HG03469 (cell line): ENCODE results near the gene KLC1.
"Not testable (repeated sequence)": the region's sequence is repeated elsewhere in the genome, so short reads cannot be mapped to it uniquely, and the experiment has no call there.

Source experiments
- ATAC-seq: cut with Tn5 transposase; IDR thresholded peaks from one replicate; pipeline ENCODE4 v1.9.1; 2021; ENCODE audit warnings: mild to moderate bottlenecking, moderate library complexity, moderate number of reproducible peaks; ENCODE audit not compliant: unreplicated experiment

KLC1 gene

DNA sequence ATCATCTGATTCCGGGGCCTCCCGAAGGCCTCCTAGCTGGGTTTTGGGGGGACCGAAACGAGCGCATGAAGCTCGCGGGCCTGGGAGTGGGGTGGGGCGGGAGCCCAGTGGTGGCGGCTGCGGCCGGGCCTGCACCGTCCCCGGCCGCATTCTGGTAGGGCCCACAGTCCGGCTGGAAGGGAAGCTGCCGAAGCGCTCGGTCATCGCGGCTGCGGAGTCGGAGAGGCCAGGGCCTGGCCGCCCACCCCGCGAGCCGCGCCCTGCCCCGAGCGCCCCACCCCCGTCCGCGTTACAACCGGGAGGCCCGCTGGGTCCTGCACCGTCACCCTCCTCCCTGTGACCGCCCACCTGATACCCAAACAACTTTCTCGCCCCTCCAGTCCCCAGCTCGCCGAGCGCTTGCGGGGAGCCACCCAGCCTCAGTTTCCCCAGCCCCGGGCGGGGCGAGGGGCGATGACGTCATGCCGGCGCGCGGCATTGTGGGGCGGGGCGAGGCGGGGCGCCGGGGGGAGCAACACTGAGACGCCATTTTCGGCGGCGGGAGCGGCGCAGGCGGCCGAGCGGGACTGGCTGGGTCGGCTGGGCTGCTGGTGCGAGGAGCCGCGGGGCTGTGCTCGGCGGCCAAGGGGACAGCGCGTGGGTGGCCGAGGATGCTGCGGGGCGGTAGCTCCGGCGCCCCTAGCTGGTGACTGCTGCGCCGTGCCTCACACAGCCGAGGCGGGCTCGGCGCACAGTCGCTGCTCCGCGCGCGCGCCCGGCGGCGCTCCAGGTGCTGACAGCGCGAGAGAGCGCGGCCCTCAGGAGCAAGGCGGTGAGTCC lies at the start of gene KLC1:
TSS of gene KLC1 (plus strand) at position 528 of the 819 bp plus-strand sequence. CDS start 25,354 bp downstream, outside the sequence.
- ATAC-seq: peak; percentile 33

DNA sequence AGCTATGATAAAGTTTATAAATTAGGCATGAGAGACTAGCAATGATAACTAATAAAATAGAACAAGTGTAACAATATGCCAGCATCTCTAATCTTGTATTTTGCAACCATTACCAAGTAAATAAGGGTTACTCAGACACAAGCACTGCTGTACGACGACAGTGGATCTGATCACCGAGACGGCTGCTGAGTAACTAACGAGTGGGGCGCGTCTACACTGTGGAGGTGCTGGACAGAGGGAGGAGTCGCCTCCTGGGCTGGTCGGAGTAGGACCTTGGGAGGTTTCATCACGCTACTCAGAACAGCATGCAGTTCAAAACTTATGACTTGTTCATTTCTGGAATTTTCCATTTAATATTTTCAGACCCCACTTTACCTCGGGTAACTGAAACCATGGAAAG lies 47.8 kb upstream of the KLC1 start:
- no peak for ATAC-seq

DNA sequence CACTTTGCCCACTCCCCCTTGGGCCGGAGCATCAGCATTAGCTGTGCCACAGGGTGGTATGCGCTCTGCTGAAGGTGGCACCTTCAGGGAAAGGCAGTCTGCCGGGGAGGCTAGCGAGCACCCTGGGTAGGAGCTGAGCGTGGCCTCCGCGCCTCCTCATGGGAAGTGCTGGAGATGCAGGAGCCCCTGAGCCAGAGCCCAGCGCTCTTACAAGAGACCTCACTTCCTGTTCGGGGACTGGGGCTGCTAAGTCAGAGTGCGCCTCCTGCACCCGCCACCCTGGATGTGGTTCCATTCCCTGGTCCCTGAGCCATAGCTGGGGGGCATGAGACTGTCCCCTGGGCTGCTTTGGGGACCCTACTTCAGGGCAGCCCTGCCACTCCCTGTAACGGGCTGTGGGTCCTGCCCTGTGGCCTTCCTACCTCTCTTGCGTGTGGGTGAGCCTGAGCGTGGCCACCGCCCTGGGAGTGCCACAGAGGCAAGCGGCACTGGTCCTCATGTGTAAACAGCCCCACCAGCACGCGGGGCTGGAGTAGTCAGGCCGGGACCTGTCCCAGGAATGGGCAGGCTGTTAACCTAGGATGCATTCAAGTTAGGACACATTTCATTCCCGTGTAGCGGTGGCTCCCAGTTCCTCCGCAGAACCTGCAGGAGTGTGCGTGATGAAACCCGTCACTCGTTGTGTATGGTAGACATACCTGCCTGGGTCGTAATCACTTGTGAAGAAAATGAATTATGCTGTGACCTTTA lies 46.9 kb upstream of the KLC1 start:
- ATAC-seq: no peak

DNA sequence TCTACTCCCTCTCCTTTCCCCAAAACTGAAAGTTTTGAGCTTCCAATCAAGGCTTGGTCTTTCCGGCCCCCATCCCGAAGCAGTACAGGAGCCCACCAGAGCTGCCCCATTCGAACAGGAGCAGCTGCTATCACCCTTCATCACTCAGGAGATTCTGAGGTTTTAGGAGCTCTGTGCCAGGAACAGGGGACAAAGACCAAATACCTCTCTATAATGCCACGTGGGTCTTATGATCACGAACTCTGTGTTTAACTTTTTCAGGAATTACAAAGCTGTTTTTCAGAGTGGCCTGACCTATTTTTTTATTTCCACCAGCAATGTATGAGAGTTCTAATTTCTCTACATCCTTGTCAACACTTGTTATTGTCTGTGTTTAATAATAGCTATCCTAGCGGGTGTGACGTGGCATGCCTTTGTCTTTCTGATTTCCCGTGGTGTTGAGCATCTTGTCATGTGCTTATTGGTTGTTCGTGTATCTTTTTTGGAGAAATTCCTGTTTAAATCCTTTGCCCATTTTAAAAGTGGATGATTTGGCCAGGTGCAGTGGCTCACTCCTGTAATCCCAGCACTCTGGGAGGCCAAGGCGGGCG lies 44.6 kb upstream of the KLC1 start:
- ATAC-seq: no peak

DNA sequence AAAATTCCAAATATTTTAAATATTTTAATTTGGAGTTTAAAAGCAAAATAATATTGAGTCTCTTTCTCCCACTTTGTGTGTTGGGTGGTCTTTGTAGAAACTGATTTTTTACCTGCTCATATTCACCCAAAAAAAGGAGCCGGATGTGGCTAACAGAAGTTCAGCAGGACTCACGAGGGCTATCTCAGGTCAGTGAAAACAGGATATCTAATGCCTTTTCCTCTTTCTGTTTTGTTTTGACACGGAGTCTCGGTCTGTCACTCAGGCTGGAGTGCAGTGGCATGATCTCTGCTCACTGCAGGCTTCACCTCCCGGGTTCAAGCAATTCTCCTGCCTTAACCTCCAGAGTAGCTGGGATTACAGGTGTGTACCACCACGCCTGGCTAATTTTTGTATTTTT lies 35.4 kb upstream of the KLC1 start:
- peak; percentile 90 for ATAC-seq

DNA sequence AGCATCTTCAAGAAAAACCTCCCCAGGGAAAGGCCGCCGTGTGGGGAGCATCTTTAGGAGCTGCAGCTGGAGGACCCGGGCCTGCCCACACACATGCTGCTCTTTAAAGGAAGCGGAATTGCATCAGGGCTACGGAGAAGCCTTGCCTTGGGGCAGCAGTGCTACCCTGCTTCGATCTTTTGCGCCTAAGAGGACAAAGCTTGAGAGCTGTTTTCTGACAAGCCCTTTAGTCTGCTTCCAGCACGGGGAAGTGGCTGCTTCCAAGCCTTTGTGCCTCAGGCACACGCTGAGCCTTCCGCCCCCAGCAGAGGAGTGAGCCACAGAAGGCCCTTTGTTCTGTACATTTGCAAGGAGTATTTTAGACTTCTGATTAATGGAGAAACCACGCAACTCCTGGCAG lies 34.7 kb upstream of the KLC1 start:
- ATAC-seq: no peak

DNA sequence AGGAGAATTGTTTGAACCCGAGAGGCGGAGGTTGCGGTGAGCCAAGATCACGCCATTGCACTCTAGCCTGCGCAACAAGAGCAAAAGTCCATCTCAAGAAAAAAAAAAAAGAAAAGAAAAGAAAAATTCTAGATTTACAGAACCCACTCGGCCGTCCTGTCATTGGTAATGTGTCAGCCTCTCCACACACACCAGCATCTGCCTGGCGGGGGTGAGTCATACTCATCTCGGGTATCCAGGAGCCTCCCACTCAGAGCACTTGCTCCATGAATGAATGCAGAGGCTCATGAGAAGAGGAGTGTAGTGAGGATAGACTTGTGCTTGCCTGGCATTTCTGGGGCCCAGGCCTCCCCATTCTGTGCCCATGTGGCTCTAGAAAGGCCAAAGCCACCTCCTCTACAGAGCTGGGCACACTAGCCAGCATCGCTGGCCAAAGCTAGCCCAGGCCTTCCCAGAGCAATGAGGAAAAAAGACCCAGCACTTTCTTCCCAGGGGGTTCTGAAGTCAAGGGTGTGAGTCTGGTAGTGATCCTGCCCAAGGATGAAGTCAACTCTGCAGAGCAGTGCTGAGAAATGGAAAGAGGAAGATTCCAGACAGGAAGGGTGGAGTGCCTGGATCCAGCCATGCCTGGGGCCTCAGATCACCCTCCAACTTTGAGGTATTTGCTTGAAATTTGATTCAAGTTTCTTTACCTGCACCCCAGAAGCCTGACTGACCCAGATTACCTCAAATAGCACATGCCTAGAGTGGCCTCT lies 31.2 kb upstream of the KLC1 start:
- ATAC-seq: no peak

DNA sequence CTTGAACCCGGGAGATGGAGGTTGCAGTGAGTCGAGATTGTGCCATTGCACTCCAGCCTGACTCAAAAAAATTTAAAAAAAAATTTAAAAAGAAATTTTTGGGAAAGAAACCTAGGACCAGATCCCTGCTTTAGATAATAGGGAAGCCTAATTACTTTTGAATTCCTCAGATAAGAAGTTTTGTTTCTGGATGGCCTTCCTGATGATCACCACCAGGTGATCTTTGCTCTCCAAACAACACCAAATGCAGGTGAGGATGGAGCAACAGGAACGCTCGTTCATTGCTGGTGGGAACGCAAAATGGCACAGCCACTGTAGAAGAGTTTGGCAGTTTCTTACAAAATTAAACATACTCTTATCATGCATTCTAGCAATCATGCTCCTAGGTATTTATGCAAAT lies 28.5 kb upstream of the KLC1 start:
- no peak for ATAC-seq

DNA sequence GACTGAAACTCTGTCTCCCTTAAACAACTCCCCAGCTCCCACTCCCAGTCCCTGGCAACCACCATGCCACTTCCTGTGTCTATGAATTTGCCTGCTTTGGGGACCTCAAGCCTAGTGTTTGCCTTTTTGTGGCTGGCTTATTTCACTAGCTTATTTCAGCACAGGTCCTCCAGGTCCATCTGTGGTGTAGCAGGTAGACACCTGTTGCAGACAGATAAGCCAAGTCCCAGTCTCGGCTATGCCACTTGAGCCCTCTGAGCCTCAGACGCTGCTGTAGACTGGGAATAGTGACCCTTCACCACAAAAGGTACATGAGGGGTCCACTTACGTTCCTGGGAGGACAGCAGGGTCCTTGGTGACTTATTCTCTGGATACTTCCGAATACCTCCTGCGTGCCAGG lies 24.4 kb upstream of the KLC1 start:
- ATAC-seq: no peak

DNA sequence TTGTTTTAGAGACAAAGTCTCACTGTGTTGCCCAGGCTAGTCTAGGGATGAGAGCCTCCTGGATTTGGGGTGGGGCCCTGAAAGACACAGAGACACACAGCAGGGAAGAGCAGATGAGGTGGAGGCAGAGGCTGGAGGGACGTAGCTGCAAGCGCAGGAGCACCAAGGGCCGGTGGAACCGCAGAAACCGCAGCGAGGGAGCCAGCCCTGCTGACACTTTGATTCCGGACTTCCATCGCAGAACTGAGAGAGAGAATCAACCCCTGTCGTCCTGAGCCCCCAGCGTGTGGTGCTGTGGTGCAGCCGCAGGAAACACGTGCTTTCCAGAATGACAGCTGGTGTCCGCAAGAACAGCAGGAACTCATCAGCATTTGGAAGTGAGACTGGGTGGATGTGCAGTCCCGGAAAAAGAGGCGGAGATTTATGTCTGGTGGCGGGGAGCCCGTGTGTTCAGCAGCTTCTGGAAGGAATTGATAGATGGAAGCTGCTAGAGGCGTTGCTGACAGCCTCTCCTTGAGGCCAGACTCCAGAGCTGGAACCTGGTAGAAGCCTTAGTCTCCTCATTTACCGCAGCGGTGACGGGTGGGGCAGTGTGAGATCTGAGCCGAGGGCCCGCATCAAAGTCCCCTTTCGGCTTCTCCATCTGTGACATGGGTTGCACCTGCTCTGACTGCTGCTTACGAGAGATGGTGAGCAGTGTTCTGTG lies 21.9 kb upstream of the KLC1 start:
- ATAC-seq: no peak

DNA sequence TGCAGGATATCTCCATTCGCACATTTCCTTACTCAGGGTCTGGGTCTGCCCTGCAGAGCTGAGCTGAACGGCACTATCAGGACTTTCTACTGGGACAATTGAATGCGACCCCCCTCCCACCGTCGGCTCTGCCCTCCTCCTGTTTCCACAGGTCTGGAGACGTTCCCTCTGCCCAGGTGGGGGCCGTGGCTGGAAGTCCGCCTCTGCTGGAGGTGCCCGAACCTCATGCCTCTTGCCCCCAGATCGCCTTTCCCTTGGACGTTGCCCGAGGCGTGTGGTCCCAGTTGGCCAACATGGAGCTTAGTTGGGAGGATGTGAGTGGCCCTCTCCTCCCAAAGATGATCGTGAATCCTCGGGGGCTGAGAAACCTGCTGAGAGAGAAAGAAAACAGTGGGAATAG lies 21.2 kb upstream of the KLC1 start:
- no peak for ATAC-seq

DNA sequence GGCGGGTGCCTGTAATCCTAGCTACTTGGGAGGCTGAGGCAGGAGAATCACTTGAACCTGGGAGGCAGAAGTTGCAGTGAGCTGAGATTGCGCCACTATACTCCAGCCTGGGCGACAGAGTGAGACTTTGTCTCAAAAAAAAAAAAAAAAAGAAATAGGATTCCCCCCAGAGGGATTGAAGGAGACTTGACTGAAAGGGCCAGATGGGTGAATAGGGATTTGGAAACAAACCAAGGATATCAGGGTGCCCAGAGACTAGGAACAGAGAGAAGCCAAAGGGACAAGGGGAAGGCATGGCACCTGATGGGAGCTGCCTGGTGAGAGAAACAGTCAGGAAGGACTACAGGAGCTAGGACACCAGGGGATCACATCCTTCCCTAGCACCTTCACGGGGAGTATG lies 19.9 kb upstream of the KLC1 start:
- not testable (repeated sequence) for ATAC-seq

DNA sequence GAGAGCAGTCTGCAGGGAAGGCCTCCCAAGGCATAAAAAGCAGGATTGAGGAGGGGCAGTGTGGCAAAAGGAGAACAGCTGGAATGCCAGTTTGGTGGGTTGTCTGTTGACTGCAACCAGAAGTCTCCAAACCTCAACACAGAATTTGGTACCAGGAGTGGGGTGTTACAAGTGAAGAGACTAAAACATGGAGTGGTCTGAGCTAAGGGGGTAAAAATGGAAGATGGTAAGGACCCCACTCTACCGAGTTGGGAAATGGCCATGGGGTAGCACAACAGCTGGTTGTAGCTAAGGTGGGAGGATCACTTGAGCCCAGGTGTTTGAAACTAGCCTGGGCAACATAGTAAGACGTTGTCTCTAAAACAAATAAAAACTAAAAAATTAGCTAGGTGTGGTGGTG lies 17.8 kb upstream of the KLC1 start:
- ATAC-seq: no peak

DNA sequence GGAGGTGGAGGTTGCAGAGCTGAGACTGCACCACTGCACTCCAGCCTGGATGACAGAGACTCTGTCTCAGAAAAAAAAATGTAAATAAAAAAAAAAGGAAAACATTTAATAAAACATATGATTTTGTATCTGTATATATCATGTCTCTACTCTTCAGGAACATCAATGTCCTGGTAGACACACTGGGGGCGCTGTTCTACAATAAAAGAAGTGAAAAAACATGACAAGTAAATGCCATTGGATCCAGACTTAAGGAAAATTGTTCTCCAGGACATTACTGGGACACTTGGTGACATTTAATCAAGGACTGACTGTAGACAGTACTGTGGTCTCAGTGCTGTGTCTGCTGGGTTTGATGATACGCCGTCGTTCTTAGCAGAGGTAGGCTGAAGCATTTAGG lies 15.5 kb upstream of the KLC1 start:
- ATAC-seq: no peak

DNA sequence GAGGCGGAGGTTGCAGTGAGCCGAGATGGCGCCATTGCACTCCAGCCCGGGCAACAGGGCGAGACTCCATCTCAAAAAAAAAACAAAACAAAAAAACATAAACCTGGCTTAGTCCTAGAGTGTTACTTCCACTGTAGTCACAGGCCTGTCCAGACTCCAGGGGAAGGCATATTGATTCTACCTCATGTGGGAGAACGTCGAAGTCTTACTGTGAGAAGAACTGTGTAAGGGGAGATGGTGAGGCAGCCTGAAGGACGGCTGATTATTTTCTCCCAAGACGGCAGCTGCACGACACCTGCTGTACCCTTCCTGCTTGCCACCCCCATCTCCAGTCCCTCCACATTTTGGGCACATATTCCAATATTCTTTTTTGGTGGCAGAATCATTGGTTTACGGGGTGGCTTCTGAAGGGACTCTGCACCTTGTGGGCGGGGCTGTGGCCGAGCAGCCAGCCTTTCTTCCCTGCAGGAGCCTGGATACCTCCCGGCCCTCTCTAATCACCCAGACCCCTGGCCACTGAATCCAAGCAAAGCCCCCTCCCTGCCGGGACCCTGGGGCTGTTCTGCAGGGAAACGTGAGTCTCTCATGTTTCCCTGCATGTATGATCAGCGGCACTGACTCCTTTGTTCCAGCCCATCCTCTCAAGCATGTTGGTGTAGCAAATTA lies 12.2 kb upstream of the KLC1 start:
- ATAC-seq: no peak

DNA sequence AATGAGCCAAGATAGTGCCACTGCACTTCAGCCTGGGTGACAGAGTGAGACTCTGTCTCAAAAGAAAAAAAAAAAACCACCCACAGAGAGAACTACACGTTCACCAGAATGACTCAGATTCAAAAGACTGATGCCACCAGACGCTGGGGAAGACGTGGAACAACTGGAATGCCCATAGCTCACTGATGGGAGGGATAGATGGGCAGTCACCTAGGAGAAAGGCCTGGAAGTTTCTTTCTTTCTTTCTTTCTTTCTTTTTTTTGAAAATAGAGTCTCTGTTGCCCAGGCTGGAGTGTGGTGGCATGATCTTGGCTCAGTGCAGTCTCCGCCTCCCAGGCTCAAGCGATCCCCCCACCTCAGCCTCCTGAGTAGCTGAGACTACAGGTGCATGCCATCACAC lies 10.0 kb upstream of the KLC1 start:
- no peak for ATAC-seq

DNA sequence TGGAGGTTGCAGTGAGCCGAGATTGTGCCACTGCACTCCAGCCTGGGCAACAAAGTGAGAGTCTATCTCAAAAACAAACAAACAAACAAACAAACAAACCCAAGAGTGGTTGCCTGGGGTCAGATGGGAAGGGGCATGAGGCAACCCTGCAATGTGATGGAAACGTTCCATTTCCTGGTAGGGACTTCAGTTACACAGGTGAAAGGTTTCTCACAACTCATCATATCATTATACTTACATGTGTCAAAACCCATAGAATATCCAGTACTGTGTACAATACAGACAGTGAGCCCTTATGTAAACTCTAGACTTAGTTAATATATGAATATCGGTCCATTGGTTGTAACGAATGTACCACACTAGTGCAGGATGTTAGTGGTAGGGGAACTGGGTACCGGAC lies 7.2 kb upstream of the KLC1 start:
- ATAC-seq: no peak

DNA sequence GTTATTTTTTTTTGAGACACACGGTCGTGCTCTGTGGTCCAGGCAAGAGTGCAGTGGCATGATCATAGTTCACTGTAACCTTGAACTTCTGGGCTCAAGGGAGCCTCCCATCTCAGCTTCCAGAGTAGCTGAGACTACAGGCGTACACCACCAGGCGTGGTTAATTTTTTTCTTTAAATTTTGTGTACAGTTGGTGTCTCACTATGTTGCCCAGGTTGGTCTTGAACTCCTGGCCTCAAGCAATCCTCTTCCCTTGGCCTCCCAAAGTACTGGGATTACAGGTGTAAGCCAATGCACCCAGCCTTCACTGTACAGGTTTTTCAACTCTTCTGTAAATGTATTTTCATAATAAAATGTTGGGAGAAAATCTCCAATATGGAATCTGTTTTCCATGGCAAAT lies 5.7 kb upstream of the KLC1 start:
- ATAC-seq: no peak

DNA sequence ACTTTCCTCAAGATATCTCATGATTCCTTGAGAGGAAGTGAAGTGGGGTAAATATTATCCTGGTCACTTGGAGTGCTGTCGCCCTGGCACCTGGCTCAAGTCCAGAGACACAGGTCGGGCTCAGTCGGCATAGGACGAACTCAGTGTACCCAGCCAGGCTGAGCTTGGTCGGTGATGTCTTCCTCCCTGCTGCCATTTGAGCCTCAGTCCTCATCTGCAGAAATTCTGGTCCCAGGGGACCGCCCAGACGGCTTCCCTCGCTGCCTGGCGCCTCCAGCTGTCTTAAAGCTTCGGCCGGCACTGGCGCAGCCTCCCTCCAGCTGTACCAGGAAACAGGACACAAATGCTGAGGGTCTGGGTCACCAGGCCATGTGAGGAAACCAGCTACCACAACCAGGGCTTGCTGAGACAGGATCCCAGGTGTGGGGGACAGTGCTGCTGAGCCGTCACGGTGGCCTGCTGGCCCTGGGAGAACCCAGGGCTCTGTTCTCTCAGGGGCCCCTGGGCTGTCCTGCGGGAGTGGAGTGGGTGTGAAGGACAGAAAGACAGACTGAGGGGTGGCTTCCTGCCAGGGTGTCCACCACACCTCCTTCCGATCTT lies 5.0 kb upstream of the KLC1 start:
- ATAC-seq: no peak

DNA sequence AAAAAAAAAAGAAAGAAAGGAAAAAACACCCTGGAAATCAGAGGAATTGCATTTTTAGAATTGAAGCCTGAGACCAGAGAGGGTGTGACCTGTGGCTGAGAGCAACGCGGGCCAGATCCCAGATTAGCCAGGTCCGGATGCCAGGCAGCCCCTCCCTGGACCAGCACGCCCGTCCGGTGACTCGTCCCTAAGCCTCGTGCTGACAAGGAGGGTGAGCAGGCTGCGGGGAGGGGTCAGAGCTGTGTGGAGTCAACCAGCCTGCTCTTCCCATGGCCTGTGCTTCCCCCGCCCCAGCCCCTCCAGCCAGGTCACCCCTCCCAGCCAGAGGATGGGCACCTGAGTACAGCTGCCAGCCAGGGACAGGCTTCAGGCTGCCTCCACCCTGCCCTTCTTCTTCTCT lies 4.2 kb upstream of the KLC1 start:
- no peak for ATAC-seq
